Measurements from ENCODE around the gene SLC6A17. TPM values are rescaled to one million over a fixed set of nuclear protein-coding genes. Genes with fewer than 3 reads are reported as not detected.

SLC6A17 gene
- total RNA-seq, 1 donor from 2014 or later, result 1.7 TPM

GRCh38 chr1:110203021-110203661, 52.8 kb downstream of the SLC6A17 start:
- intact Hi-C loops (cut with DNase I), result loop anchor here (2.0 kb wide), 1 partner anchor 258 kb away; no protein-coding TSS in a partner anchor
- Histone ChIP-seq H3K27me3 (no peaks in the 10 kb centered on the region), H3K4me3 (no peak overlapping the region), H3K36me3 (no peaks in the 10 kb centered on the region), H3K9me3 (no peaks in the 10 kb centered on the region), H3K27ac (no peak overlapping the region), H3K4me1 (peaks cover 5% of the 10 kb centered on the region)
- peak in 1 of 2 donors; percentile 9 for TF ChIP-seq POLR2AphosphoS5 (IDR thresholded peaks at IDR 0.05; ENCODE audit: insufficient read depth in 1 of 2, low read depth in 1 of 2)
- TF ChIP-seq POLR2A (IDR thresholded peaks at IDR 0.05), result no peak
- peak; percentile 67 to 80 (median 77) for TF ChIP-seq CTCF (IDR thresholded peaks at IDR 0.05)
- DNase-seq (ENCODE audit: extremely low spot score in 2 of 2), result no peak

GRCh38 chr1:110205156-110205555, 54.9 kb downstream of the SLC6A17 start:
- no peaks in the 10 kb centered on the region for H3K9me3 ChIP-seq
- peaks cover 13% of the 10 kb centered on the region for H3K4me1 ChIP-seq
- H3K36me3 ChIP-seq, result no peaks in the 10 kb centered on the region
- intact Hi-C loops (cut with DNase I), result no loop called here
- no peaks in the 10 kb centered on the region for H3K27me3 ChIP-seq
- TF ChIP-seq CTCF (IDR thresholded peaks at IDR 0.05) (no peak), POLR2AphosphoS5 (IDR thresholded peaks at IDR 0.05; ENCODE audit: insufficient read depth in 1 of 2, low read depth in 1 of 2) (no peak), POLR2A (IDR thresholded peaks at IDR 0.05) (no peak)
- no peak for DNase-seq (ENCODE audit: extremely low spot score in 2 of 2)
- H3K4me3 ChIP-seq, result no peak overlapping the region
- H3K27ac ChIP-seq, result no peak overlapping the region

- Histone ChIP-seq H3K36me3 (no peaks in the 10 kb centered on the region), H3K4me1 (peaks cover 13% of the 10 kb centered on the region), H3K27ac (no peak overlapping the region), H3K27me3 (no peaks in the 10 kb centered on the region), H3K9me3 (no peaks in the 10 kb centered on the region), H3K4me3 (no peak overlapping the region)
- intact Hi-C loops (cut with DNase I), result loop anchor here (2.0 kb wide), 1 partner anchor 107 kb away; no protein-coding TSS in a partner anchor
- TF ChIP-seq POLR2A (IDR thresholded peaks at IDR 0.05), result no peak
- no peak for TF ChIP-seq CTCF (IDR thresholded peaks at IDR 0.05)
- no peak for TF ChIP-seq POLR2AphosphoS5 (IDR thresholded peaks at IDR 0.05; ENCODE audit: insufficient read depth in 1 of 2, low read depth in 1 of 2)
- no peak for DNase-seq (ENCODE audit: extremely low spot score in 2 of 2)
Observed at GRCh38 chr1:110205591-110206155, 55.4 kb downstream of the SLC6A17 start.

- Histone ChIP-seq H3K4me3 (no peak overlapping the region), H3K4me1 (peaks cover 19% of the 10 kb centered on the region), H3K27me3 (no peaks in the 10 kb centered on the region), H3K27ac (no peak overlapping the region), H3K36me3 (no peaks in the 10 kb centered on the region), H3K9me3 (no peaks in the 10 kb centered on the region)
- intact Hi-C loops (cut with DNase I), result loop anchor here (2.0 kb wide), 1 partner anchor 106 kb away; no protein-coding TSS in a partner anchor
- no peak for TF ChIP-seq POLR2AphosphoS5 (IDR thresholded peaks at IDR 0.05; ENCODE audit: insufficient read depth in 1 of 2, low read depth in 1 of 2)
- TF ChIP-seq POLR2A (IDR thresholded peaks at IDR 0.05), result no peak
- TF ChIP-seq CTCF (IDR thresholded peaks at IDR 0.05), result no peak
- no peak for DNase-seq (ENCODE audit: extremely low spot score in 2 of 2)
Observed at GRCh38 chr1:110206261-110206920, 56.1 kb downstream of the SLC6A17 start.
